Measurements from ENCODE around the gene SLC19A3. TPM values are rescaled to one million over a fixed set of nuclear protein-coding genes. Genes with fewer than 3 reads are reported as not detected.

Gene SLC19A3
- total RNA-seq, 1 donor from 2014 or later, result 0.52 TPM

DNA sequence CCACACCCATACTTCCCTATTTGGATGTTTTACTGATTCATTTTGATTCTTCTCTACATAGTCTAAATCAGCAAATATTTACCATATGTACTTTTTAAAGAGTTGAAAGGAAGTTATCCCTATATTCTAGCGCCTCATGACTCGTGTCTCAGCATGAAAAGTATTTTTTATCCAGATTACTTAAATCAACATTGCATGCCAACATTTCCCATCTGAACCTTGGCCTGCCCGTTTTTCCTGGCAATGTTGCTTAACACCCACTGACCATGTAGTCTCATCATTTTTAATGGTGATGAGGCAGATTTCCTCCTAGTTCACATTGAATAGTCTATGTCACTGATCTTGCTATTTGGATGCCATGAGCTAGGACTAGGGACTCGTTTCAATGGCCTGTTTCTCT is 64.4 kb downstream of the SLC19A3 start:
- DNase-seq (ENCODE audit: low spot score), result no peak
- Mint-ChIP-seq H3K27ac (ENCODE audit: unreplicated experiment) (no peak overlapping the region), H3K4me3 (ENCODE audit: unreplicated experiment) (no peak overlapping the region), H3K36me3 (ENCODE audit: low read depth) (no peaks in the 10 kb centered on the region), H3K4me1 (ENCODE audit: low read depth) (peaks cover 31% of the 10 kb centered on the region), H3K9me3 (ENCODE audit: low read depth) (peaks cover 2% of the 10 kb centered on the region), H3K27me3 (ENCODE audit: low read depth) (no peaks in the 10 kb centered on the region)
- TF ChIP-seq, protein P1, sequence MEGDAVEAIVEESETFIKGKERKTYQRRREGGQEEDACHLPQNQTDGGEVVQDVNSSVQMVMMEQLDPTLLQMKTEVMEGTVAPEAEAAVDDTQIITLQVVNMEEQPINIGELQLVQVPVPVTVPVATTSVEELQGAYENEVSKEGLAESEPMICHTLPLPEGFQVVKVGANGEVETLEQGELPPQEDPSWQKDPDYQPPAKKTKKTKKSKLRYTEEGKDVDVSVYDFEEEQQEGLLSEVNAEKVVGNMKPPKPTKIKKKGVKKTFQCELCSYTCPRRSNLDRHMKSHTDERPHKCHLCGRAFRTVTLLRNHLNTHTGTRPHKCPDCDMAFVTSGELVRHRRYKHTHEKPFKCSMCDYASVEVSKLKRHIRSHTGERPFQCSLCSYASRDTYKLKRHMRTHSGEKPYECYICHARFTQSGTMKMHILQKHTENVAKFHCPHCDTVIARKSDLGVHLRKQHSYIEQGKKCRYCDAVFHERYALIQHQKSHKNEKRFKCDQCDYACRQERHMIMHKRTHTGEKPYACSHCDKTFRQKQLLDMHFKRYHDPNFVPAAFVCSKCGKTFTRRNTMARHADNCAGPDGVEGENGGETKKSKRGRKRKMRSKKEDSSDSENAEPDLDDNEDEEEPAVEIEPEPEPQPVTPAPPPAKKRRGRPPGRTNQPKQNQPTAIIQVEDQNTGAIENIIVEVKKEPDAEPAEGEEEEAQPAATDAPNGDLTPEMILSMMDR (IDR thresholded peaks at IDR 0.05), result no peak

DNA sequence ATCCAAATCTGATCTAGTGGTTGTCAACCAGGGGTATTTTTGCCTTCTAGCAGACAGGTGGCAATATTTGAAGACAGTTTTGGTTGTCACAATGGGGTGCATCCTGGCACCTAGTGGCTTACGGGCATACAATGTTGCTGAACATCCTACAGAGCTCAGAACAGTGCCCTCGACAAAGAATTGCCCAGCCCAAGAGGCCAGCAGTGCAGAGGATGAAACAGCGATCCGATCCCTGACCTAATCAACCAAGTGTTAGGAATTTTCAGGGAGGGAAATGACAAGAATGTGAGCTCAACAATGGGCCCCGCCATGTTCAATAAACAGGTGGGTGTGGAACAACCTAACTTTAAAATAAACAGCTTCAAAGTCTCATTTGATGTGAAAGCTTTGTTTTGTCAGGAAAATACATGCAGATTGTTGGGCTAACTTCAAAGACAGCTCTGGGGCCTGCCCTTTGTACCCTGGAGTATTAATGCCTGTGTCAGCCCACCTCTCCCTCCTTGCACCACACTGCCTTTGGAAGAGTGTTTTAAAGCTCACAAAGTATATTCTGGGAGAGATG is 73.8 kb downstream of the SLC19A3 start:
- Mint-ChIP-seq H3K4me1 (ENCODE audit: low read depth) (no peaks in the 10 kb centered on the region), H3K36me3 (ENCODE audit: low read depth) (no peaks in the 10 kb centered on the region), H3K27me3 (ENCODE audit: low read depth) (peaks cover 5% of the 10 kb centered on the region), H3K9me3 (ENCODE audit: low read depth) (peaks cover under 1% of the 10 kb centered on the region), H3K27ac (ENCODE audit: unreplicated experiment) (no peak overlapping the region), H3K4me3 (ENCODE audit: unreplicated experiment) (no peak overlapping the region)
- TF ChIP-seq, protein P1 (IDR thresholded peaks at IDR 0.05), result no peak
- no peak for DNase-seq (ENCODE audit: low spot score)

DNA sequence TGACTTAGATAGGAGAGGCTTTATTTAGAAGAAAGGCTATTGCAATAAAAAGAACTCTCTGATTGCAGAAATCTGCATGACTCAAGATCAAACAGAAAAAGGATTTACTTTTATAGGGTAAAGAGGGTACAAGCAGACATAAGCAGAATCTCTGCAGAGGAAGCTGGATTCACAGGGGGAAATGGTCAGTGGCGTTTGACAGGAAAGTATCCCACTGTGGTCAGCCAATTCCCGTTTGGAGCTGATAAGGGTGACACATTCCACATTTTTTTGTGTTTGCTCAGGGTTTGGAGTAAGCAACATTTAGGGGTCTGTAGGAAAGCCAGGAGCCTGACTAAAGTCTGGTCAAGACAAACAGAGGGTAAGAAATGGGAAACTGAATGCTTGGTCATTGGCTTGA is 75.2 kb downstream of the SLC19A3 start:
- TF ChIP-seq, protein P1 (IDR thresholded peaks at IDR 0.05), result no peak
- Mint-ChIP-seq H3K27ac (ENCODE audit: unreplicated experiment) (no peak overlapping the region), H3K36me3 (ENCODE audit: low read depth) (peaks cover 1% of the 10 kb centered on the region), H3K9me3 (ENCODE audit: low read depth) (no peaks in the 10 kb centered on the region), H3K27me3 (ENCODE audit: low read depth) (peaks cover 6% of the 10 kb centered on the region), H3K4me1 (ENCODE audit: low read depth) (no peaks in the 10 kb centered on the region), H3K4me3 (ENCODE audit: unreplicated experiment) (no peak overlapping the region)
- no peak for DNase-seq (ENCODE audit: low spot score)

DNA sequence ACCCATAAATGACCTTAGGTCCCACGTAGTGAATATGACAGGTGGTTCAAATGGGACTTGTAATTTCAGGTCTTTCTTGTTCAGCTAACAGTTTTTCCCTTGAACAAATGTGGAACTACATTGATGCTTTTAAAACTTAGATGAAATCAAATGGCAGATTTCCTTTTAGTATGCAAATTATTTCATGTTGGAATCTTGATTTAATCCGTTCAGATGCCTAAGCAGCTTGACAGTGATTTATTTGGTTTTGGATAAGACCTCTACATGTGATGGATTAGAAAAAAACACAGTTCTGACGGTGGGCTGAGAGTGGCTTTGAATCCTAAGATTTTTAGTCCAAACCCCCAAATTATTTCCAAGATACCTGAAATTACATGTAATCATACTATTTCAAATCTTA is 83.6 kb downstream of the SLC19A3 start:
- DNase-seq (ENCODE audit: low spot score), result no peak
- TF ChIP-seq, protein P1 (IDR thresholded peaks at IDR 0.05), result no peak
- Mint-ChIP-seq H3K4me3 (ENCODE audit: unreplicated experiment) (no peak overlapping the region), H3K27me3 (ENCODE audit: low read depth) (peaks cover 4% of the 10 kb centered on the region), H3K27ac (ENCODE audit: unreplicated experiment) (no peak overlapping the region), H3K9me3 (ENCODE audit: low read depth) (no peaks in the 10 kb centered on the region), H3K36me3 (ENCODE audit: low read depth) (peaks cover 1% of the 10 kb centered on the region), H3K4me1 (ENCODE audit: low read depth) (no peaks in the 10 kb centered on the region)

Other genes with a start within 250 kb of the SLC19A3 start
- 49.3 to 49.5 TPM (median 49.3 TPM) in 3 replicates for gene AGFG1, start 245.9 kb downstream of the SLC19A3 start, total RNA-seq
- not detected in 3 replicates for gene SCYGR2, start 119.1 kb downstream of the SLC19A3 start, total RNA-seq
- gene SCYGR3, start 103.2 kb downstream of the SLC19A3 start, total RNA-seq, result not detected in 3 replicates
- not detected in 3 replicates for gene SCYGR4, start 100.5 kb downstream of the SLC19A3 start, total RNA-seq
- gene SCYGR5, start 51.2 kb downstream of the SLC19A3 start, total RNA-seq, result not detected in 3 replicates
- gene SCYGR6, start 6.7 kb upstream of the SLC19A3 start, total RNA-seq, result not detected in 3 replicates
- gene SCYGR7, start 10.3 kb upstream of the SLC19A3 start, total RNA-seq, result not detected in 3 replicates
- gene SCYGR8, start 27.9 kb upstream of the SLC19A3 start, total RNA-seq, result not detected in 3 replicates
- 0.45 to 1.9 TPM (median 0.79 TPM) in 3 replicates for gene CCL20, start 95.8 kb upstream of the SLC19A3 start, total RNA-seq
- gene DAW1, start 153.6 kb upstream of the SLC19A3 start, total RNA-seq, result 0.28 to 0.65 TPM (median 0.47 TPM) in 3 replicates